Measurements from ENCODE around the gene ZNF479.
"Not testable (repeated sequence)": the region's sequence is repeated elsewhere in the genome, so short reads cannot be mapped to it uniquely, and the experiment has no call there.

The ZNF479 gene

GRCh38 chr7:57132336-57132735, at the start of gene ZNF479:
TSS of gene ZNF479 (minus strand) at chr7:57132436. CDS start at chr7:57132324, 112 bp downstream.
- DNase-seq (ENCODE audit: low read depth in 2 of 2) = not testable (repeated sequence)

DNA sequence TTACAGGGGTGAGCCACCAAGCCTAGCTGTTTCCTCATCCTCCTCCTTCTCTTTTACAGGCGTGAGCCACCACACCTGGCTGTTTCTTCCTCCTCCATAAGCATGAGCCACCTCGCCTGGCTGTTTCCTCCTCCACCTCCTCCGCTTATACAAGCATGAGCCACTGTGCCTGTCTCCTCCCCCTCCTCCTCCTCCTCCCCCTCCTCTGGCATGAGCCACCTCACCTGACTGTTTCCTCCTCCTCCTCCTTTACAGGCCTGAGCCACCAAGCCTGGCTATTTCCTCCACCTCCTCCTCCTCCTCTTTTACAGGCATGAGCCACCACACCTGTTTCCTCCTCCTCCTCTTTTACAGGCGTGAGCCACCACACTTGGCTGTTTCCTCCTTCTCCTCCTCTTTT, 49.8 kb upstream of the ZNF479 start:
- DNase-seq (ENCODE audit: low read depth in 2 of 2) = no peak

DNA sequence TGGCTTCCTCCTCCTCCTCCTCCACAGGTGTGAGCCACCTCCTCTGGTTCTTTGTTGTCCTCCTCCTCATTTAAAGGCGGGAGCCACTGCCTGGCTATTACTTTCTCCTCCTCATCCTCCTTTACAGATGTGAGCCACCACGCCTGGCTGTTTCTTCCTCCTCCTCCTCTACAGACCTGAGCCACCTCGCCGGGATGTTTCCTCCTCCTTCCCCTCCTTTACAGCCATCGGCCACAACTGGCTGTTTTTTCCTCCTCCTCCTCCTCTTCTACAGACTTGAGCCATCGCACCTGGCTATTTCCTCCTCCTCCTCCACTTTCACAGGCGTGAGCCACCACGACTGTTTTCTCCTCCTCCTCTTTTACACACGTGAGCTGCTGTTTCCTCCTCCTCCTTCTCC, 49.0 kb upstream of the ZNF479 start:
- no peak for DNase-seq (ENCODE audit: low read depth in 2 of 2)

DNA sequence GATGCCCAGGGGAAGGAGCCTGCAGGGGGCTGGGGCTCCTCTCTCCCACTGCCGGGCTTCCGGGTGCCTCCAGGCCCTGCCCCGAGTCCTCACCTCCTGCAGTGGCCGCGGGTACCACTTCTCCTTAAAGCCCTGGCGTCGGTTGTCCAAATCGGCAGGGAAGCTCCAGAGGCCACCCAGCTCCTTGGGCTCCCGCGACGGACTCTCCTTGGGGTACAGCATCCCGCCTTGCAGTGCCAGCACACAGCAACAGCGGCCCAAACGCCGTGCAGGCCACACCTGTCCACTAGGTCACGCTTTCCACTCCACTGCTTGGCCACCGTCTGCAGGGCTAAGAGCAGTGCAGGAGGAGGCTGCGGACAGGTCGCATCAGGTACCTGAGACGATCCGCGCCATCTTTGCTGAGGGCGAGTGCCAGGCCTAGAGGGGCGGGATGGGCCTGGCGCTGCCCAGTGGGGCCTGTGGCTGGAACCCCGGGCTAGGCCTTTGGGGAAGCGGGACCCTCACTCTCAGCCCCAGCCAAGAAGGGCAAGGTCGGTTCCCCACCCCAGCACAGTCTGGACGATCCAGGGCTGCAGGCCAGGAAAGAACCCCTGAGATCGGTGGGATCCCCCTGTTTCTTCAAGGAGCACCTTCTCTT, 47.7 kb upstream of the ZNF479 start:
- no peak for DNase-seq (ENCODE audit: low read depth in 2 of 2)

GRCh38 chr7:57178768-57179139, 46.5 kb upstream of the ZNF479 start:
- DNase-seq (ENCODE audit: low read depth in 2 of 2) = no peak

- no peak for DNase-seq (ENCODE audit: low read depth in 2 of 2)
These were observed 45.9 kb upstream of the ZNF479 start for GRCh38 chr7:57177856-57178767.

- DNase-seq (ENCODE audit: low read depth in 2 of 2) = no peak
These were observed 44.8 kb upstream of the ZNF479 start for GRCh38 chr7:57176928-57177635.

DNA sequence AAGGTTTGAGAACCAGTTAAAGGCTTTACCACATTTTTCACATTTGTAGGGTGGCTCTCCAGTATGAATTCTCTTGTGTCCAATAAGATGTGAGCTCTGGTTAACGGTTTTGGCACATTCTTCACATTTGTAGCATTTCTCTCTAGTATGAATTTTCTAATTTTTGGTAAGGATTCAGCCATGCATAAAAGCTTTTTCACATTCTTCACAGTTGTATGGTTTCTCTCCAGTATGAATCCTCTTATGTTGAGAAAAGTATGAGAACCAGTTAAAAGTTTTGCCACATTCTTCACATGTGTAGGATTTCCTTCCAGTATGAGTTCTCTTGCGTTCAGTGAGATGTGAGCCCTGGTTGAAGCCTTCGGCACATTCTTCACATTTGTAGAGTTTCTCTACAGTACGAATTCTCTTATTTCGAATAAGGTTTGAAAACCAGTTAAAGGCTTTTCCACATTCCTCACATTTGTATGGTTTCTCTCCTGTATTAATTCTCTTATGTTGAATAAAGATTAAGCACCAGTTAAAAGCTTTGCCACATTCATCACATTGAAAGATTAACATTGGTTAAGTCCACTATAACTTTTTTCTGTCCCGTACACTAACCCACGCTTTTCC, 33.2 kb upstream of the ZNF479 start:
- DNase-seq (ENCODE audit: low read depth in 2 of 2) = no peak

- DNase-seq (ENCODE audit: low read depth in 2 of 2) = not testable (repeated sequence)
These were observed 12.0 kb downstream of the ZNF479 start for GRCh38 chr7:57120123-57120784.

All from activated CD8-positive, alpha-beta memory T cell treated with anti-CD3 and anti-CD28 coated beads for 4 hours (primary cell).